Stimulated activated CD8-positive, alpha-beta memory T cell treated with anti-CD3 and anti-CD28 coated beads, Interleukin-15, amount 100 ng/mL, for 4 hours (primary cell): ENCODE data around the gene EML5.

Experiments used
- DNase-seq, 2 donors: peaks; one replicate each; pipeline ENCODE4 v3.0.0-alpha.2; 2020; ENCODE audit warnings: low read depth in 2 of 2

EML5 gene

GRCh38 chr14:88616697-88617096, 176.1 kb downstream of the EML5 start:
- DNase-seq, result no peak

- no peak for DNase-seq
These were observed 178.4 kb downstream of the EML5 start for GRCh38 chr14:88614218-88614907.

- no peak for DNase-seq
These were observed 179.2 kb downstream of the EML5 start for GRCh38 chr14:88613552-88614010.

GRCh38 chr14:88612981-88613380, 179.8 kb downstream of the EML5 start:
- DNase-seq, result no peak

DNA sequence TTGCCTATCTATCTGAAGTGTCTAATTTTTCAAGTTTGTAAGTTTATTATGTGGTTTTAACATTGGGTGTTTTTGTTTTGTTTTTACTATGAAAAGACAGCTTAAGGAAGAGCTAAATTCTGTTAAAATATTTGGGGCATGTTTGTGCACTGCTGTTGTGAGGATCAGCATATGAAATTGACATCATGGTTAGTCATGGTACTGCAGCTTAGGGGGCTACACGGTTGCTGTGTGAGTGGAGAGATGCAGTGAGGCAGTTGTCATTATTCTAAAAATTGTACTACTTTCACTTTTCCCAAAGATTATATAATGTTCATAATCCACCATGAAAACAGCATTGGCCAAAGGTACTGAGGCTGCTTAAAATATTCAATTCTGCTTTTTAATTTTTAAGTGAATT, 180.9 kb downstream of the EML5 start:
- no peak for DNase-seq

GRCh38 chr14:88607829-88608228, 184.9 kb downstream of the EML5 start:
- no peak for DNase-seq

DNA sequence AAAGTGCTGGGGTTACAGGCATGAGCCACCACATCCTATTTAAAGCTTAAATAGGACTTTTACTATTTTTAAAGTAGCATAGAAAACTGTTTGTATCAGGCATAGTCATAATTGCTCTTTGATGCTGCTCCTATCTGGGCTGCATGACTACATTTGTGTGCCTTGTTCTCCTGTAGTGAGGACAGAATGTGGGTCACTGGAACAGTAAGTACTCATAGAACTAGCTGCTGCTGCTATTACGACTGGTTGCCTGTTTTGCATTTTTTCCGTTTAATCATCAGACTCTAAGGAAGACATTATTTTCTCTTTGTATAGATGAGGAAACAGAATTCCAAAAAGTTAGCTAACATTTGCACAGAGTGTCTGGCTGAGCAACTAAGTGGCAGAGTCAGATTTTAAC, 187.2 kb downstream of the EML5 start:
- no peak for DNase-seq

DNA sequence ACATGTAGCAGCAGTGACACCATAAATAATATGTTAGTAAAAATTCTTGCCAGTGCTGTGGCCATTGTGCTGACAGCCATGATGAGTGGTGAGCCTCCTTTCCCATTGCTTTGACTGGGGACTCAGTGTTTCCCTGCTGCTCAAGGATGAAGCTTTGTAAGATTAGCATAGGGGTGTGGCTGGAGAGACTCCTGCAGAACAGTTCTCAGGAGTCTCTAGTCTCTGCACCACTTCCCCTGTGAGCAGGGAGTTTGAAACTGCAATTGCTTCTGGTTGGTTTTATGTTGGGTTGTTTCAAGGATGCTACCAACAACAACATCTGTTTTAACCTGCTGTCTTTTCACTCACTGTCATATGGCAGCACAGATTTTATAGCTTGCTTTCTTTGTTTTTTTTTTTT, 188.5 kb downstream of the EML5 start:
- DNase-seq, result no peak

GRCh38 chr14:88599761-88600439, 192.9 kb downstream of the EML5 start:
- DNase-seq, result no peak

- DNase-seq, result no peak
These were observed 193.4 kb downstream of the EML5 start for GRCh38 chr14:88599326-88599725.

GRCh38 chr14:88598097-88598675, 194.6 kb downstream of the EML5 start:
- DNase-seq, result no peak

DNA sequence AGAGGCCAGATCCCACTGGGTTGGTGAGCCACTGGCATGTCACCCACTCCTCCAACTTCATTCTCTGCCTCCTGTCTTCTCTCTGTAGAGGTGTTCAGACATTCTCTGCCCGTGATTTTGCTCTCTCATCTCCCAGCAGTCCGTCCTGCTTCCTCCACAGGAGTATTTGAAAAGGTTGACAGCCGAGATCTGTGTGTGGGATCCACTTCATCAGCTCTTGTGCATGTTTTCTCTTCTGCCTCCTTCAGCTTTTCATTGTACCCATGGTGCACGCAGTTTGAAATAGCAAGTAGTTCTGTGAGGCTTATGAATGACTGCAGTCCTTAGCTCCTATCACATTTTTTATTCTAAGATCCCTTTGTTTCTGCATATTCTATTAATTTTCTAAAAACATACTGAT, 195.2 kb downstream of the EML5 start:
- no peak for DNase-seq

DNA sequence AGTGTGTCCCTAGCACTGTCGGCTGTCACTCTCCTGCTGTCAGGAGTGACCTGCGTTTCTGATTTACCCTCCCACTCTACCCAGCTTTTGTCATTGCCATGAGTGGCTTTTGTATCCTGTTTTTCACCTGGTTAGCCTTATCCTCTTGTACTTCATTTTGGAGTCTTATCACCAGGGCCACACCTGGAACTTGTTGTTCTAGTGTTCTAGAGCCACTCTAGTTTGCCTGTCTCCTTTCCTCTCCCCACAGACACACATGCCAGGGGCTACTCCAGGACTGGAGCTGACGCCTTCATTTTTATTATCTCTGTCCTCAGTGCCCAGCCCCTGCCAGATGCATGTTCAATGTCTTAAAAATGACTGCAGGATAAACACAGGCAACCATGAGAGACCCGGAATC, 195.7 kb downstream of the EML5 start:
- no peak for DNase-seq

DNA sequence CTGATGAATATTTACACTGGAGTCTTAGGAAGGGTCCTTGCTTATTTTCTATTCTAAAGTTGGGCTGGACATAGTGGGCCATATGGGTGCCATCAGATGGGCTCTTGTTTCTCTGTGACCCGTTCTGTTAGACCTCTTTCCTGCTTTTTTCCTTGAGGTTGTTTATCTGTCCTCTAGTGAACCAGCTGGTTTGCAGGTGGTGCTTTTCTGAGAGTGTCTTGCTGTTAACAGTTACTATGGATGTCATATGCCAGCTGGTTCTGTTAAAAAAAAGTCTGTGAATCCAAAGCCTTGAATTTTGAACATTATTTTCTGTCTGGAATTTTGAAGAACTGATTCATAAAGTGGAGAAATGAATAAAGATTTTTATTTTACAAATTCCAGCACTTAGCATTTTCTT, 200.7 kb downstream of the EML5 start:
- no peak for DNase-seq

- no peak for DNase-seq
These were observed 202.6 kb downstream of the EML5 start for GRCh38 chr14:88590173-88590572.

DNA sequence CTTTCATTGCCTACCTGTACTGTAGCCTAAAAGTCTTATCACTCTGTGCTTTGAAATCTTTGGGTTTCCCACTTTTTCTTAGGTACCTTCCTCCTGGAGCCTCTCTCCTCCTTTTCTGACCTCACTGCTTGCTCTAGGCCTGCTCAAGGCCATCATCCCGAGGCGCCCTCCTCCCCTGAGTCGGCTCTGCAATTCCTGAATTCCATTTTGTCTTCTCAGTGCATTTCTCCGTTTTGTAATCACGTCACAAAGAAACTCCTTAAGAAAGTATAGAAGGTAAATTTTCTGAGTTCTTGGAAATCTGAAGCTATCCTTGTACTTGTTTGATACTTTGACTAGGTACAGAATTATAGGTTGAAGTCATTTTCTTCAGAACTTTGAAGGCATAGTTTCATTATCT, 204.7 kb downstream of the EML5 start:
- DNase-seq, result no peak

DNA sequence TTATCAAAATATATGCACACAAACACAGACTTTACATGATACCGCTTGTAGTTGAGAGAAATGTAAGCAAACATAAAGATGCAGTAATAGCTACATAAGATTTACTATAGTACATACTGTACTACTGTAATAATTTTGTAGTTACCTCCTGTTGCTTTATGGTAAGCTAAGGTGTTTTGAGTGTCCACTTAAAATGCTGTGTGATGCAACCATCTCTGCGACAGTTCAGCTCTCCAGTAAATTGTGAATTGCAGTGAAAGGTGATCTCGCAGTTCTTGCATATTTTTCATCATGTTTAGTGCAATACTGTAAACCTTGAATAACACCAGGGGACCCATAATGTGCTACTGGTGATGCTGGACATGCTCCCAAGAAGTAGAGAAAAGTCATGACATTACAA, 208.3 kb downstream of the EML5 start:
- no peak for DNase-seq

DNA sequence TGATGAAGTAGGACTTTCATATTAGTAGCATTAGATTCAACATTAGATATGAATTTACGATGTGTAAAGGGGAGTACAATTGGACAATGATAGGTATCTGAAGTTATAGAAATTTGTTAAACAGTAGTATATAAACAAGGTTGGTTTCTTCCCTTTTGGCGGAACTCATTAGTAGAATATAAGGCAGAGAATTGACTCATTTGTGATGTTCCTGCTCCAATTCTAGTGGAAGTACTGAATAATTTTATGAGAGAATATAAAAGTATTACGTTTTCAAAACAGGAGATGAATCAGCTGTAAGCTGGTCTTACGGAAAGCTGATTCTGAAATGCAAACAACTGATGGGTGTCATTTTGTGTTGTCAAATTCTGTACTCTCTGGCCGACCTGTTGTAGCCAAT, 216.5 kb downstream of the EML5 start:
- DNase-seq, result no peak

GRCh38 chr14:88572117-88572516, 220.6 kb downstream of the EML5 start:
- DNase-seq, result no peak

DNA sequence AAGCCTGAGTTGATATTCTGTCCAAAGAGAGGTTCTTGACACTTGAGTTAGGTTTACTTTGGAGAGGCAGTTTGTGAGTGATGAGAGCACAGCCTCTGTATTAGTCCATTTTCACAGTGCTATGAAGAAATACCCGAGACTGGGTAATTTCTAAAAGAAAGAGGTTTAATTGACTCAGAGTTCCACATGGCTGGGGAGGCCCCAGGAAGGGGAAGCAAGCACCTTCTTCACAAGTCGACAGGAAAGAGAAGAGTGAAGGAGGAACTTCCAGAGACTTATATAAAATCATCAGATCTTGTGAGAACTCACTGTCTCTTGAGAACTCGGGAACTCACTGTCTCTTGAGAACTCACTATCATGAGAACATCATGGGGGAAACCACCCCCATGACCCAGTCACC, 224.6 kb downstream of the EML5 start:
- no peak for DNase-seq

- no peak for DNase-seq
These were observed 227.3 kb downstream of the EML5 start for GRCh38 chr14:88565427-88565826.

DNA sequence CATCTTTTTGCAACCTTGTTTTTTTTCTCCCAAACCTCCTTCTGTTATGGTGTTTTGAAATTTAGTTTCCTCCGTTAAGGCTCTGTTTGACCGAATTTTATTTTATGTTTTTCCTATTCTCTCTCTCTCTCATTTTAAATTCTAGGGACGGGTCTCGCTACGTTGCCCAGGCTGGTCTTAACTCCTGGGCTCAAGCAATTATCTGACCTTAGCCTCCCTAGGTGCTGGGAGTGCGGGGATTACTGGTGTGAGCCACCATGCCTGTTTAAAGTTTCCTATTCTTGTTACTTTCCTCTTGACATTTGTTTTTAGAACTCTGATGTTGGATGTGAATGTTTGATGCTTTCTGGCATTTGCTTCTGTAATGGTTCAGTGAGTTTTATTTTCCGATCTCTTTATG, 228.9 kb downstream of the EML5 start:
- no peak for DNase-seq
